ENCODE data around the gene CCDC146.
"Not testable (repeated sequence)": the region's sequence is repeated elsewhere in the genome, so short reads cannot be mapped to it uniquely, and the experiment has no call there.

GRCh38 chr7:77105904-77106303 is 16.5 kb upstream of the CCDC146 start:
- TF ChIP-seq CTCF (conservative IDR thresholded peaks at IDR 0.05; ENCODE audit: low read depth, low read length); EZH2 (IDR thresholded peaks at IDR 0.05; ENCODE audit: low read length, unreplicated experiment); EZH2phosphoT487 (IDR thresholded peaks at IDR 0.05; ENCODE audit: borderline replicate concordance, low read length): not testable (repeated sequence)
